Amygdala (tissue), 56 donors: ENCODE results near the gene OTOG.
"Not testable (repeated sequence)": the region's sequence is repeated elsewhere in the genome, so short reads cannot be mapped to it uniquely, and the experiment has no call there.

ENCODE experiments used
- DNase-seq, 56 donors: peaks; one replicate each; lab custom pipeline; 2025; lab: John Stamatoyannopoulos, UW

OTOG gene

GRCh38 chr11:17611503-17612220 is 64.6 kb downstream of the OTOG start:
- DNase-seq = no peak

GRCh38 chr11:17612221-17613188 is 65.4 kb downstream of the OTOG start:
- DNase-seq = no peak

GRCh38 chr11:17613428-17613962 is 66.4 kb downstream of the OTOG start:
- DNase-seq = no peak

GRCh38 chr11:17613983-17614382 is 66.9 kb downstream of the OTOG start:
- no peak for DNase-seq

DNA sequence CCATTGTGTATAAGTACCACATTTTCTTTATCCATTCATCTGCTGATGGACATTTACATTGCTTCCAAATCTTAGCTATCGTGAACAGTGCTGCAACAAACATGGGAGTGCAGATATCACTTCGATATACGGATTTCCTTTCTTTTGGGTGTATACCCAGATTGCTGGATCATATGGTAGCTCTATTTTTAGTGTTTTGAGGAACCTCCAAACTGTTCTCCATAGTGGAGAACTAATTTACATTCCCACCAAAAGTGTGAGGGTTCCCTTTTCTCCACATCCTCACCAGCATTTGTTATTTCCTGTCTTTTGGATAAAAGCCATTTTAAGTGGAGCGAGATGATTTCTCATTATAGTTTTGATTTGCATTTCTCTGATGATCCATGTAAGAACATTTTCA is 75.7 kb downstream of the OTOG start:
- not testable (repeated sequence) for DNase-seq

- DNase-seq = no peak
Measured at GRCh38 chr11:17629113-17629512, 82.1 kb downstream of the OTOG start.

- no peak for DNase-seq
Measured at GRCh38 chr11:17630936-17631335, 83.9 kb downstream of the OTOG start.

DNA sequence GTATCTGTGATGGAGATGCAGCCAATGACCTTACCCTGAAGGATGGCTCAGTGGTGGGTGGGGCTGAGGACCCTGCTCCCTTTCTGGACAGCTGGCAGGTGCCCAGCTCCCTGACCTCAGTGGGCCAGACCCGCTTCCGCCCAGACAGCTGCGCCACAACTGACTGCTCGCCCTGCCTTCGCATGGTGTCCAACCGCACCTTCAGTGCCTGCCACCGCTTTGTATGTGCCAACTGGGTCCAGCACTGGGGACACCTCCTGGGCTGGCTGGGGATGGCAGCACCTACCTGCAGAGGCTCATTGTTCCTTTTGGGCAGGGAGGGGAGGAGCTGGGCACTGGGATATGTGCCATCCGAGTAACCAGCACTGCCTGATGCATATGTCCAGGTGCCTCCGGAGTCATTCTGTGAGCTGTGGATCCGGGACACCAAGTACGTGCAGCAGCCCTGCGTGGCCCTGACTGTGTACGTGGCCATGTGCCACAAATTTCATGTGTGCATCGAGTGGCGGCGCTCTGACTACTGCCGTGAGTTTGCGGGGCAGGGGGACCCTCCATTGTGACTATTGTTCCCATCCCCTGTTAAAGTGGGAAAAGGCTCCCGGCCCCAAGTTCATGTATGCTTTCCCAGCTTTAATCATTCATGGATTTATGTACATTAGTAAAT is 84.8 kb downstream of the OTOG start:
- DNase-seq = no peak

DNA sequence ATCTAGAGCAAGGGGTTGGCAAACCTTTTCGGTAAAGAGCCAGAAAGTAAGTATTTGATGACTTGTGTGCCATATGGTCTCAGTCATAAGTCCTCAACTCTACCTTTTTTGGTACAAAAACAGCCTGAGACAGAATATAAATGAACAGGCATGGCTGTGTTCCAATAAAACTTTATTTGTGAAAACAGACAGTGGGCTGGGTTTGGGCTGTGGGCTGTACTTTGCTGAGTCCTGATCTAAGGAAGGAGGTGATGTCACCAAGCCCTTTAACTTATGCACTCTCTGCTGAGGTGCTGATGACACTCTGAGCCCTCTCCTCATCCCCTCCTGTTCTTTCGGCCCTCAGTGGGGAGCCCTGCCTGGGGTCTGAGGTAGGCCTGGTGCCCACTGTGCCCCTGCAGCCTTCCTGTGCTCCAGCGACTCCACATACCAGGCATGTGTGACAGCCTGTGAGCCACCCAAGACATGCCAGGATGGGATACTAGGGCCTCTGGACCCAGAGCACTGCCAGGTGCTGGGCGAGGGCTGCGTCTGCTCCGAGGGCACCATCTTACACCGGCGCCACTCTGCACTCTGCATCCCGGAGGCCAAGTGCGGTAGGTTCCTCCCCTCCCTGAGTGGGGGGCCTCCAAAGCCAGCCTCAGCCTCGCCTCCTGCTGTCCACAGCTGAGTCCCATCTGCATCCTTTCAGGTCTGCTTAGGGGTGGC is 86.4 kb downstream of the OTOG start:
- no peak for DNase-seq

DNA sequence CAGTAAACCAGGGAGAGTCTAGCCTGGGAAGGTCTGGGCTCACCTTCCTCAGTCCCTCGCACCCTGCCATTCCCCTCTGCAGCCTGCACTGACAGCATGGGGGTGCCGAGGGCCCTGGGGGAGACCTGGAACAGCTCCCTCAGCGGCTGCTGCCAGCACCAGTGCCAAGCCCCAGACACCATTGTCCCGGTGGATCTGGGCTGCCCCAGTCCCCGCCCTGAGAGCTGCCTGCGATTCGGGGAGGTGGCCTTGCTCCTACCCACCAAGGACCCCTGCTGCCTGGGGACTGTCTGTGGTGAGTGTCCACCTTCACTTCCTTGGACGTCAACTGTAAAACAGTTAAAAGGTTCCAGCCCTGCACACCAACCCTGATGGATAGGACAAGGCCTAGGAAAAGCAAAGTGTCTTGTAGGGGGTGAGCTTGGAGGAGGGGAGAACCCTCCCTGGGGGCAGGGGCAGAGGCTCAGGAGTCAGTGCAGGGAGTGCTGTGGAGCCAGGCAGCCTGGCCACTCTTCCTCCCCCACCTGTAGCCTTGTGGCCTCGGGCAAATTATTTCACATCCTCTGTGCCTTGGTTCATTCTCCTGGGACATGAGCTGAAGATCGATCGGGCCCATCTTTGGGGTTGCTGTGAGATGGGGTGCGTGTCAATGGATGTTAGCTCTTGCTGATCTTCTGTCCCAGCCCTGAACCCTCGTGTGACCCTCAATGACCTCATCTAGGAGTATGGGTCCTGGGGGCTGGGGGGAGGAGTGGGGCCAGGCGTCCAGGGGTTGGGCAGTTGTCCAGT is 87.1 kb downstream of the OTOG start:
- no peak for DNase-seq

DNA sequence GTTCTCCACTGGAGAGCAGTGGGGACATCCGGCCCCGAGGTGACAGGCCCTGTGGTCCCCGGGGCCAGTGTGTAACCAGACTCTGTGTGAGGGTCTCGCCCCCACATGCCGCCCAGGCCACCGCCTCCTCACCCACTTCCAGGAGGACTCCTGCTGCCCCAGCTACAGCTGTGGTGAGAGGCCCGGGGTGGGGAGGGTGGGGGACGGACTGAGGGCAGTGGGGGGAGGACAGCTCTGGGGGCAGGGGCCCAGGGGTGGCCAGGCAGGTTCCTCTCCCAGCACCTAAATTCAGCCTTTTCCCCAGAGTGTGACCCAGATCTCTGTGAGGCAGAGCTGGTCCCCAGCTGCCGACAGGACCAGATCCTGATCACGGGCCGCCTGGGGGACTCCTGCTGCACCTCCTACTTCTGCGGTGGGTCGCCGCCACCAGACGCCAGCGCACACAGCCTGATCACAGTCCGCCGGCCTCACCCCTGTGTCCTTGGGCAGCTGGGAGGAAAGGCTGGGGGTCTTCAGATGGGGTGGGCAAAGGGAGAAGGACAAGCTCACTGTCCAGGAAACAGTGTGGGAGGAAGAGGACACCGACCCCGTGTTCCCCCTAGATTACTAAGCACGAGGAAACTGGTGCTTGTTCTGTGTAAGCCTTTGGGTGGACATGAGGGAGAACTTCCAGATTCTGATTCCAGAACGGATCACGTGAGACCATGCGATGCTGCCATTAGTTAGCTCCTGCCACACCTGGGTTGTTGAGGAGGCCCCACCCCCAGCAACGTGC is 87.9 kb downstream of the OTOG start:
- DNase-seq = no peak

GRCh38 chr11:17635551-17635938 is 88.5 kb downstream of the OTOG start:
- DNase-seq = no peak

GRCh38 chr11:17636721-17637120 is 89.7 kb downstream of the OTOG start:
- DNase-seq = no peak

- no peak for DNase-seq
Measured at GRCh38 chr11:17637901-17638300, 90.8 kb downstream of the OTOG start.

DNA sequence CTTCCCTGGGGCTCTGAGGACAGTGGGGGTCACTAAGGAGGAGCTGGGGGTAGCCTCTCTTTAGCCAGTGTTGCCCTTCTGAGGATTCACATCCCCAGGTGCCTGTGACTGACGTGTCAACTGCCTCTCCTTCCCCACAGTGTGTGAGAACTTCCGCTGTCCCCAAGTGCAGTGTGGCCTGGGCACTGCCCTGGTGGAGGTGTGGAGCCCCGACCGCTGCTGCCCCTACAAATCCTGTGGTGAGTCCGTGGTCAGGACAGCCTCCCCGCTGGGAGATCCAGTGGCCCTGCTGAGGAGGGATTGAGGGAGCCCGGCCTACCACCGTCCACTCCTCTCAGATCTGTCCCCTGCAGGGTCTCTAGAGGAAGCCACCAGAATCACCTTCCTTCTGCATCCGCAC is 91.3 kb downstream of the OTOG start:
- DNase-seq = no peak

- DNase-seq = no peak
Measured at GRCh38 chr11:17639091-17639490, 92.0 kb downstream of the OTOG start.

- no peak for DNase-seq
Measured at GRCh38 chr11:17639781-17640180, 92.7 kb downstream of the OTOG start.

- no peak for DNase-seq
Measured at GRCh38 chr11:17640493-17641164, 93.6 kb downstream of the OTOG start.
